Measurements from ENCODE around the gene ADK. TPM values are rescaled to one million over a fixed set of nuclear protein-coding genes. Genes with fewer than 3 reads are reported as not detected.
"Not testable (repeated sequence)": the region's sequence is repeated elsewhere in the genome, so short reads cannot be mapped to it uniquely, and the experiment has no call there.

The ADK gene
- total RNA-seq, 1 experiment from 2014 or later: 26.8 TPM

- Mint-ChIP-seq H3K4me3 (no peak overlapping the region), H3K27ac (no peak overlapping the region), H3K4me1 (no peaks in the 10 kb centered on the region), H3K9me3 (no peaks in the 10 kb centered on the region), H3K36me3 (ENCODE audit: insufficient read depth in 1 of 3, low read depth in 3 of 3) (peaks cover 22 to 46% (median 45%) of the 10 kb centered on the region in 3 experiments; a peak in 6 of 7 replicates), H3K27me3 (ENCODE audit: low read depth) (no peaks in the 10 kb centered on the region)
- Histone ChIP-seq H3K4me1 (ENCODE audit: insufficient read depth, low read length) (no peaks in the 10 kb centered on the region), H4K5ac (ENCODE audit: insufficient read length, low read depth, low read length) (no peak overlapping the region), H3K27ac (ENCODE audit: insufficient read length, low read depth, low read length) (no peak overlapping the region), H2BK15ac (ENCODE audit: low read depth, low read length) (no peak overlapping the region), H3K23me2 (ENCODE audit: insufficient read length, low read depth, low read length, poor library complexity, severe bottlenecking) (no peaks in the 10 kb centered on the region), H4K91ac (ENCODE audit: insufficient read length, low read depth, low read length) (no peak overlapping the region), H3K14ac (ENCODE audit: insufficient read depth, low read length) (no peak overlapping the region), H3K27me3 (ENCODE audit: insufficient read depth, low read length) (no peaks in the 10 kb centered on the region), H2AK5ac (ENCODE audit: insufficient read length, low read length) (no peak overlapping the region), H2AFZ (ENCODE audit: low read length) (no peak overlapping the region), H3K79me1 (ENCODE audit: insufficient read depth, low read depth, low read length, poor library complexity, severe bottlenecking) (peaks cover 2% of the 10 kb centered on the region), H2BK120ac (ENCODE audit: low read depth, low read length, poor library complexity, severe bottlenecking) (no peak overlapping the region), H3K79me2 (ENCODE audit: insufficient read depth, low read length) (no peaks in the 10 kb centered on the region), H2BK5ac (ENCODE audit: insufficient read length, low read length) (no peak overlapping the region), H3K4me2 (ENCODE audit: insufficient read depth, insufficient read length, low read length) (no peak overlapping the region), H4K20me1 (ENCODE audit: control insufficient read depth, insufficient read depth, insufficient read length) (no peaks in the 10 kb centered on the region), H2BK20ac (ENCODE audit: low read depth, low read length, poor library complexity, severe bottlenecking) (no peak overlapping the region), H3K56ac (ENCODE audit: insufficient read length, low read depth, low read length) (no peak overlapping the region), H3T11ph (ENCODE audit: low read length) (no peak overlapping the region), H3K9me3 (ENCODE audit: control insufficient read depth, low read depth, low read length) (no peaks in the 10 kb centered on the region), H3K18ac (ENCODE audit: insufficient read length, low read depth, low read length) (no peak overlapping the region), H2BK12ac (ENCODE audit: insufficient read length, low read depth, low read length) (no peak overlapping the region), H3K23ac (ENCODE audit: insufficient read length, low read depth, low read length) (no peak overlapping the region), H3K4ac (ENCODE audit: low read depth, low read length) (no peak overlapping the region), H4K8ac (replicated peaks; ENCODE audit: insufficient read length, low read depth, low read length) (no peak overlapping the region), H3K9ac (ENCODE audit: extremely low read depth, insufficient read length, low read length) (no peak overlapping the region)
- no peak for DNase-seq
- TF ChIP-seq, protein P1, sequence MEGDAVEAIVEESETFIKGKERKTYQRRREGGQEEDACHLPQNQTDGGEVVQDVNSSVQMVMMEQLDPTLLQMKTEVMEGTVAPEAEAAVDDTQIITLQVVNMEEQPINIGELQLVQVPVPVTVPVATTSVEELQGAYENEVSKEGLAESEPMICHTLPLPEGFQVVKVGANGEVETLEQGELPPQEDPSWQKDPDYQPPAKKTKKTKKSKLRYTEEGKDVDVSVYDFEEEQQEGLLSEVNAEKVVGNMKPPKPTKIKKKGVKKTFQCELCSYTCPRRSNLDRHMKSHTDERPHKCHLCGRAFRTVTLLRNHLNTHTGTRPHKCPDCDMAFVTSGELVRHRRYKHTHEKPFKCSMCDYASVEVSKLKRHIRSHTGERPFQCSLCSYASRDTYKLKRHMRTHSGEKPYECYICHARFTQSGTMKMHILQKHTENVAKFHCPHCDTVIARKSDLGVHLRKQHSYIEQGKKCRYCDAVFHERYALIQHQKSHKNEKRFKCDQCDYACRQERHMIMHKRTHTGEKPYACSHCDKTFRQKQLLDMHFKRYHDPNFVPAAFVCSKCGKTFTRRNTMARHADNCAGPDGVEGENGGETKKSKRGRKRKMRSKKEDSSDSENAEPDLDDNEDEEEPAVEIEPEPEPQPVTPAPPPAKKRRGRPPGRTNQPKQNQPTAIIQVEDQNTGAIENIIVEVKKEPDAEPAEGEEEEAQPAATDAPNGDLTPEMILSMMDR (conservative IDR thresholded peaks at IDR 0.05): no peak
- WGBS (ENCODE audit: extremely low coverage, insufficient read length, low lambda C conversion rate): no CpG with 5 or more reads among the region's 5 CpGs
Observed at GRCh38 chr10:74137992-74138391, 13.0 kb upstream of the ADK start.

DNA sequence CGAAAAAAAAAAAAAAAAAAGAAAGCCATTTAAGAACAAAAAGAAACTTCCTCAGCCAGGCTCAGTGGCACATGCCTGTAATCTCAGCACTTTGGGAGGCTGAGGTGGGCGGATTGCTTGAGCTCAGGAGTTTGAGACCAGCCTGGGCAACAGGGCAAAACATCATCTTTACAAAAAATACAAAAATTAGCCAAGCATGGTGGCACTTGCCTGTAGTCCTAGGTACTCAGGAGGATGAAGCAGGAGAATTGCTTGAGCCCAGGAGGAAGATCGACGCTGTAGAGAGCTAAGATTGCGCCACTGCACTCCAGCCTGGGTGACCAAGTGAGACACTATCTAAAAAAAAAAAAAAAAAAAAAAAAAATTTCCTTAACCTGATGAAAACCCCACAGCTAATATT, 12.4 kb upstream of the ADK start:
- H3K4ac ChIP-seq (ENCODE audit: low read depth, low read length); H3K9ac ChIP-seq (ENCODE audit: extremely low read depth, insufficient read length, low read length); H3K23me2 ChIP-seq (ENCODE audit: insufficient read length, low read depth, low read length, poor library complexity, severe bottlenecking); H3K27ac Mint-ChIP-seq; H3K27me3 ChIP-seq (ENCODE audit: insufficient read depth, low read length); H3K27ac ChIP-seq (ENCODE audit: insufficient read length, low read depth, low read length); H3K4me1 Mint-ChIP-seq; H2AFZ ChIP-seq (ENCODE audit: low read length); H2BK12ac ChIP-seq (ENCODE audit: insufficient read length, low read depth, low read length); H2BK15ac ChIP-seq (ENCODE audit: low read depth, low read length); H4K20me1 ChIP-seq (ENCODE audit: control insufficient read depth, insufficient read depth, insufficient read length); H3T11ph ChIP-seq (ENCODE audit: low read length); H3K9me3 Mint-ChIP-seq; H2AK5ac ChIP-seq (ENCODE audit: insufficient read length, low read length); H3K4me1 ChIP-seq (ENCODE audit: insufficient read depth, low read length); H3K4me2 ChIP-seq (ENCODE audit: insufficient read depth, insufficient read length, low read length); H2BK5ac ChIP-seq (ENCODE audit: insufficient read length, low read length); H3K56ac ChIP-seq (ENCODE audit: insufficient read length, low read depth, low read length); H3K23ac ChIP-seq (ENCODE audit: insufficient read length, low read depth, low read length); H3K9me3 ChIP-seq (ENCODE audit: control insufficient read depth, low read depth, low read length); H3K14ac ChIP-seq (ENCODE audit: insufficient read depth, low read length); H3K27me3 Mint-ChIP-seq (ENCODE audit: low read depth); H2BK120ac ChIP-seq (ENCODE audit: low read depth, low read length, poor library complexity, severe bottlenecking); DNase-seq; H4K91ac ChIP-seq (ENCODE audit: insufficient read length, low read depth, low read length); H3K79me1 ChIP-seq (ENCODE audit: insufficient read depth, low read depth, low read length, poor library complexity, severe bottlenecking); H3K4me3 Mint-ChIP-seq; H3K79me2 ChIP-seq (ENCODE audit: insufficient read depth, low read length); H3K18ac ChIP-seq (ENCODE audit: insufficient read length, low read depth, low read length); H4K5ac ChIP-seq (ENCODE audit: insufficient read length, low read depth, low read length); H2BK20ac ChIP-seq (ENCODE audit: low read depth, low read length, poor library complexity, severe bottlenecking); H4K8ac ChIP-seq (replicated peaks; ENCODE audit: insufficient read length, low read depth, low read length): not testable (repeated sequence)
- no CpG with 5 or more reads among the region's 5 CpGs for WGBS (ENCODE audit: extremely low coverage, insufficient read length, low lambda C conversion rate)
- H3K36me3 Mint-ChIP-seq (ENCODE audit: insufficient read depth in 1 of 3, low read depth in 3 of 3): peaks cover 20 to 40% (median 39%) of the 10 kb centered on the region in 3 experiments; a peak in 6 of 7 replicates
